ENCODE data around the gene ARL5C. TPM values are rescaled to one million over a fixed set of nuclear protein-coding genes. Genes with fewer than 3 reads are reported as not detected.

The ARL5C gene
- total and polyA plus RNA-seq, 12 donors, result not detected

GRCh38 chr17:39194089-39194984, 28.4 kb upstream of the ARL5C start:
- Histone ChIP-seq H3K27ac (peak overlapping the region in 3 of 10 donors; percentile 10 to 41 (median 35)), H3K4me3 (no peak overlapping the region), H3K9me3 (no peaks in the 10 kb centered on the region), H3K4me1 (peaks cover 0 to 46% (median 32%) of the 10 kb centered on the region in 9 donors), H3K27me3 (no peaks in the 10 kb centered on the region), H3K36me3 (peaks cover 0 to 47% (median 0%) of the 10 kb centered on the region in 9 donors)
- peak in 8 of 9 donors; percentile 24 to 59 (median 46) for TF ChIP-seq CTCF (IDR thresholded peaks at IDR 0.05)
- intact Hi-C loops (cut with DNase I), result loop anchor here in 1 of 10 donors (10.0 kb wide), 1 partner anchor 840 kb away; the partner anchor contains the start of gene SOCS7
- DNase-seq, result peak; percentile 61 to 71
- ATAC-seq, result peak; percentile 48 to 75 (median 64)
- 45 to 58% methylated on average over 20 of the region's 20 CpGs for WGBS, 2 donors

GRCh38 chr17:39193346-39193745, 27.4 kb upstream of the ARL5C start:
- TF ChIP-seq CTCF (IDR thresholded peaks at IDR 0.05), result no peak
- H3K27me3 ChIP-seq, result no peaks in the 10 kb centered on the region
- no peaks in the 10 kb centered on the region for H3K9me3 ChIP-seq
- H3K27ac ChIP-seq, result no peak overlapping the region
- no peak overlapping the region for H3K4me3 ChIP-seq
- H3K4me1 ChIP-seq, result peaks cover 0 to 40% (median 24%) of the 10 kb centered on the region in 9 donors
- intact Hi-C loops (cut with DNase I), result loop anchor here in 1 of 10 donors (10.0 kb wide), 1 partner anchor 839 kb away; the partner anchor contains the start of gene SOCS7
- DNase-seq (no peak), ATAC-seq (no peak)
- WGBS, 2 donors, result 83 to 87% methylated on average over 9 to 10 of the region's 10 CpGs
- H3K36me3 ChIP-seq, result peaks cover 0 to 57% (median under 1%) of the 10 kb centered on the region in 9 donors

GRCh38 chr17:39192901-39193300, 26.9 kb upstream of the ARL5C start:
- DNase-seq (no peak), ATAC-seq (no peak)
- Histone ChIP-seq H3K4me3 (no peak overlapping the region), H3K36me3 (peaks cover 0 to 61% (median 4%) of the 10 kb centered on the region in 9 donors), H3K27me3 (no peaks in the 10 kb centered on the region), H3K4me1 (peaks cover 0 to 36% (median 20%) of the 10 kb centered on the region in 9 donors), H3K9me3 (no peaks in the 10 kb centered on the region), H3K27ac (no peak overlapping the region)
- WGBS, 2 donors, result 96 to 98% methylated on average over 16 of the region's 16 CpGs
- intact Hi-C loops (cut with DNase I), result loop anchor here in 1 of 10 donors (10.0 kb wide), 1 partner anchor 838 kb away; the partner anchor contains the start of gene SOCS7
- TF ChIP-seq CTCF (IDR thresholded peaks at IDR 0.05), result no peak

GRCh38 chr17:39191750-39192510, 26.0 kb upstream of the ARL5C start:
- no peak for TF ChIP-seq CTCF (IDR thresholded peaks at IDR 0.05)
- DNase-seq, result no peak
- no peak overlapping the region for H3K4me3 ChIP-seq
- intact Hi-C loops (cut with DNase I), result loop anchor here in 1 of 10 donors (10.0 kb wide), 1 partner anchor 837 kb away; the partner anchor contains the start of gene SOCS7
- H3K4me1 ChIP-seq, result peaks cover 0 to 32% (median 16%) of the 10 kb centered on the region in 9 donors
- 88 to 90% methylated on average over 9 of the region's 9 CpGs for WGBS, 2 donors
- H3K9me3 ChIP-seq, result no peaks in the 10 kb centered on the region
- no peak for ATAC-seq
- H3K27ac ChIP-seq, result no peak overlapping the region
- H3K27me3 ChIP-seq, result no peaks in the 10 kb centered on the region
- peaks cover 0 to 71% (median 8%) of the 10 kb centered on the region in 9 donors for H3K36me3 ChIP-seq
